Caco-2 (cell line): ENCODE measurements around the gene ADM5. TPM values are rescaled to one million over a fixed set of nuclear protein-coding genes. Genes with fewer than 3 reads are reported as not detected.

Source experiments
- BruUV-seq: library from RNA; stranded (reverse); fragments of 400-500 nt; replicated peaks from 2 replicates; lab custom pipeline; 2021; lab: Mats Ljungman, UMichigan
- CTCF ChIA-PET: fragments of 300-600 bp; sonication (Branson Sonifier 250); formaldehyde crosslinking; loops from one replicate; lab custom pipeline; 2022; ENCODE audit warnings: antibody characterized with exemption; lab: Charles Lee
- POLR2A ChIA-PET: fragments of 300-600 bp; sonication (Branson Sonifier 250); formaldehyde crosslinking; loops from one replicate; lab custom pipeline; 2022; ENCODE audit warnings: antibody characterized with exemption; lab: Charles Lee
- DNase-seq, 2 experiments: peaks; one replicate each; pipeline versions ENCODE4 v3.0.0 to v3.0.0-alpha.2; 2020 to 2022
- H3K27me3 ChIP-seq: replicated peaks from 2 replicates; pipeline ENCODE4 v1.6.0; 2011; ENCODE audit warnings: low read length; ENCODE audit not compliant: control insufficient read depth, insufficient read depth
- H3K36me3 ChIP-seq: 2 replicates; pipeline ENCODE4 v1.5.1; 2011; ENCODE audit warnings: low read length; ENCODE audit not compliant: control insufficient read depth, insufficient read depth
- H3K4me1 ChIP-seq: fragments of 250-450 bp; sonication (Bioruptor Pico); 2 replicates; pipeline ENCODE4 v1.5.1; 2020; ENCODE audit warnings: mild to moderate bottlenecking
- H3K4me3 ChIP-seq: 2 replicates; pipeline ENCODE4 v1.5.1; 2011; ENCODE audit warnings: low read depth, mild to moderate bottlenecking, control low read depth, low read length
- H3K9me3 ChIP-seq: fragments of 250-450 bp; sonication (Bioruptor Pico); 2 replicates; pipeline ENCODE4 v1.5.1; 2020; ENCODE audit warnings: mild to moderate bottlenecking, moderate library complexity
- H3K27ac Mint-ChIP-seq: one replicate; pipeline ENCODE4 v1.8.0; 2022; ENCODE audit warnings: mixed read lengths; ENCODE audit not compliant: unreplicated experiment
- H3K27me3 Mint-ChIP-seq: one replicate; pipeline ENCODE4 v1.8.0; 2022; ENCODE audit warnings: mixed read lengths; ENCODE audit not compliant: insufficient read depth, unreplicated experiment
- H3K36me3 Mint-ChIP-seq: one replicate; pipeline ENCODE4 v1.8.0; 2022; ENCODE audit warnings: mild to moderate bottlenecking, mixed read lengths; ENCODE audit not compliant: insufficient read depth, unreplicated experiment
- H3K4me1 Mint-ChIP-seq: one replicate; pipeline ENCODE4 v1.8.0; 2022; ENCODE audit warnings: low read depth, mixed read lengths; ENCODE audit not compliant: unreplicated experiment
- H3K4me3 Mint-ChIP-seq: one replicate; pipeline ENCODE4 v1.8.0; 2022; ENCODE audit warnings: mild to moderate bottlenecking, moderate library complexity, mixed read lengths; ENCODE audit not compliant: unreplicated experiment
- H3K9me3 Mint-ChIP-seq: one replicate; pipeline ENCODE4 v1.8.0; 2022; ENCODE audit warnings: mixed read lengths; ENCODE audit not compliant: unreplicated experiment
- intact Hi-C: fragments of 100-400 bp; cut with micrococcal nuclease; formaldehyde crosslinking; loops from one replicate; pipeline ENCODE4 v1.10.0; 2022; ENCODE audit not compliant: unreplicated experiment
- total RNA-seq: library from RNA; stranded (reverse); gene quantifications from 2 replicates; pipeline ENCODE4 v1.2.3, GENCODE V29; 2022
- TF ChIP-seq, protein P1 (sequence below), 2 experiments: fragments of 200-600 bp in 1 of 2; IDR thresholded peaks; 1 replicate in 1 of 2; 2 replicates in 1 of 2; pipeline versions ENCODE4 v1.5.1 to v1.8.0; 2011 to 2022; ENCODE audit warnings: antibody characterized with exemption in 1 of 2, control low read depth in 1 of 2, inconsistent platforms in 1 of 2, low read depth in 1 of 2, low read length in 1 of 2, mild to moderate bottlenecking in 1 of 2, moderate library complexity in 1 of 2; ENCODE audit not compliant: insufficient read depth in 1 of 2, severe bottlenecking in 1 of 2, unreplicated experiment in 1 of 2

Gene ADM5
- total RNA-seq, 1 experiment from 2014 or later: 8.5 TPM

DNA sequence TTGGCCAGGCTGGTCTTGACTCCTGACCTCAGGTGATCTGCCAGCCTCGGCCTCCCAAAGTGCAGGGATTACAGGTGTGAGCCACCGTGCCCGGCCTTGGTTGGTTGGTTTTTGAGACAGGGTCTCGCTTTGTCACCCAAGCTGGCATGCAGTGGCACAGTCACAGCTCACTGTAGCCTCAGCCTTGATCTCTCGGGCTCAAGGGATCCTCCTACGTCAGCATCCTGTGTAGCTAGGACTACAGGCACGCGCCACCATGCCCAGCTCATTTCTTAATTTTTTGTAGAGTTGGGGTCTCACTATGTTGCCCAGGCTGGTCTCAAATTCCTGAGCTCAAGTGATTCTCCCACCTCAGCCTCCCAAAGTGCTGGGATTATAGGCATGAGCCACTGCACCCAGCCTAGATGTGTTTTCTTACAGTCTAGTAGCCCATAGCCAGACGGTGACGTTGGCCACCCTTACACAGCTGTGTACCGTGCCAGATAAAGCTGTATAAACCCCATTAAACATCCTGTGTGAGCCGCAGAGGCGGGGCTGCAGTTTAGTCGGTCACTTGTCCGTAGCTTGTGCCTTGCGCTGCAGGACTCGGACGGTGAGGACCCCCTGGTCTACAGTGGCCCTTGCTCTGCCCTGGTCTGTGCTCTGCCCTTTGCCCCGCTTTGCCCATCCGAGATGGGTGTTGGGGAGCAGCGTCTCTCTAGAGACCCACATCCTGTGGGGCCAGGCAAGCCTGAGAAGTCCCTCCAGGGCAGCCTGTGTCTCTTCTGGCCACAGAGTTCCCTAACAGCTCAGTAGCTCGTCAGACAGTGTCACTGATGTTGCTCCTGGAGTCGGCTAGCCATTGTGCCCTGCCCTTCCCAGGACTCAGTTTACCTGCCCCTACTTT, 33.6 kb upstream of the ADM5 start:
- TF ChIP-seq, protein P1, sequence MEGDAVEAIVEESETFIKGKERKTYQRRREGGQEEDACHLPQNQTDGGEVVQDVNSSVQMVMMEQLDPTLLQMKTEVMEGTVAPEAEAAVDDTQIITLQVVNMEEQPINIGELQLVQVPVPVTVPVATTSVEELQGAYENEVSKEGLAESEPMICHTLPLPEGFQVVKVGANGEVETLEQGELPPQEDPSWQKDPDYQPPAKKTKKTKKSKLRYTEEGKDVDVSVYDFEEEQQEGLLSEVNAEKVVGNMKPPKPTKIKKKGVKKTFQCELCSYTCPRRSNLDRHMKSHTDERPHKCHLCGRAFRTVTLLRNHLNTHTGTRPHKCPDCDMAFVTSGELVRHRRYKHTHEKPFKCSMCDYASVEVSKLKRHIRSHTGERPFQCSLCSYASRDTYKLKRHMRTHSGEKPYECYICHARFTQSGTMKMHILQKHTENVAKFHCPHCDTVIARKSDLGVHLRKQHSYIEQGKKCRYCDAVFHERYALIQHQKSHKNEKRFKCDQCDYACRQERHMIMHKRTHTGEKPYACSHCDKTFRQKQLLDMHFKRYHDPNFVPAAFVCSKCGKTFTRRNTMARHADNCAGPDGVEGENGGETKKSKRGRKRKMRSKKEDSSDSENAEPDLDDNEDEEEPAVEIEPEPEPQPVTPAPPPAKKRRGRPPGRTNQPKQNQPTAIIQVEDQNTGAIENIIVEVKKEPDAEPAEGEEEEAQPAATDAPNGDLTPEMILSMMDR (IDR thresholded peaks at IDR 0.05; ENCODE audit: insufficient read depth in 1 of 2, low read depth in 1 of 2, low read length in 1 of 2, severe bottlenecking in 1 of 2, unreplicated experiment in 1 of 2): no peak
- Histone ChIP-seq H3K27me3 (no peaks in the 10 kb centered on the region), H3K4me3 (no peak overlapping the region), H3K9me3 (peaks cover 8% of the 10 kb centered on the region), H3K36me3 (peaks cover 22% of the 10 kb centered on the region), H3K4me1 (no peaks in the 10 kb centered on the region)
- Mint-ChIP-seq H3K4me3 (no peak overlapping the region), H3K27ac (no peak overlapping the region), H3K9me3 (no peaks in the 10 kb centered on the region), H3K27me3 (no peaks in the 10 kb centered on the region), H3K36me3 (peaks cover 83% of the 10 kb centered on the region), H3K4me1 (no peaks in the 10 kb centered on the region)
- intact Hi-C loops: no loop called here
- no peak for DNase-seq
- CTCF ChIA-PET: interaction anchor here (1.8 kb wide), 1 partner anchor 8 kb away, joined by 6 read pairs; no protein-coding TSS in a partner anchor
- POLR2A ChIA-PET: interaction anchor here (1.4 kb wide), 1 partner anchor 16 kb away, joined by 3 read pairs; the partner anchor contains the start of gene RRAS
- no TSS peak for BruUV-seq

DNA sequence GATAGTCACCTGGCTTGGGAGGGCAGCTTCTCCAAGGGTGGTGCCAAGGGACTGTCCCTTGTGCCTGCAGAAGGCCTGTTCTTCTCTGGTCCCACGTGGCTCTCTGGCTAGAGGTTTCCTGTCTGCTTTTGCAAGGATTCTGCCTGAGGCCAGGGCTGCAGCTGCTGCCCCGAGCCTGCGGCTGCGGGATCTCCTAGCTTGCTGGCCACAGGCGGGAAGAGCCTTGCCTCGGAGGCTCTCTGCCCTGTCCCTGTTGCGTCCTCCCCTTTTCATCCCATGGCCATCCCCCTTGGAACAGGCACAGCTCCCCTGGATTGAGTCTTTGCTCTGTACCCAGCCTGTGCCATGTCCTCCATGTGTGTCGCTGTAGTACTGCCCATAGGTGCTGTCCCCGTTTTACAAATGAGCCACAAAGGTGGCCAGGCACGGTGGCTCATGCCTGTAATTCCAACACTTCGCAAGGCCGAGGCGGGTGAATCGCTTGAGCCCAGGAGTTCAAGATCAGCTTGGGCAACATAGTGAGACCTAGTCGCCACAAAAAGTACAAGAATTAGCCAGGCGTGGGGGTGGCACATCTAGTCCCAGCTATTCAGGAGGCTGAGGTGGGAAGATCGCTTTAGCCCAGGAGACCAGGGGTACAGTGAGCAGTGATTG, 32.8 kb upstream of the ADM5 start:
- no peak overlapping the region for H3K27ac Mint-ChIP-seq

More for the DNA sequence above, 32.8 kb upstream of the ADM5 start:
- Mint-ChIP-seq H3K36me3 (peaks cover 84% of the 10 kb centered on the region), H3K27me3 (no peaks in the 10 kb centered on the region), H3K4me1 (no peaks in the 10 kb centered on the region), H3K4me3 (no peak overlapping the region), H3K9me3 (no peaks in the 10 kb centered on the region)
- no peak for DNase-seq
- Histone ChIP-seq H3K4me1 (no peaks in the 10 kb centered on the region), H3K27me3 (no peaks in the 10 kb centered on the region), H3K4me3 (no peak overlapping the region), H3K36me3 (peaks cover 22% of the 10 kb centered on the region), H3K9me3 (peaks cover 8% of the 10 kb centered on the region)
- TF ChIP-seq, protein P1 (IDR thresholded peaks at IDR 0.05; ENCODE audit: insufficient read depth in 1 of 2, low read depth in 1 of 2, low read length in 1 of 2, severe bottlenecking in 1 of 2, unreplicated experiment in 1 of 2): no peak
- intact Hi-C loops: no loop called here
- CTCF ChIA-PET: interaction anchor here (1.8 kb wide), 1 partner anchor 8 kb away, joined by 6 read pairs; no protein-coding TSS in a partner anchor
- BruUV-seq: no TSS peak
- POLR2A ChIA-PET: interaction anchor here (1.4 kb wide), 1 partner anchor 17 kb away, joined by 3 read pairs; the partner anchor contains the start of gene RRAS
